ENCODE results near the gene FAM124B. TPM values are rescaled to one million over a fixed set of nuclear protein-coding genes. Genes with fewer than 3 reads are reported as not detected.

FAM124B gene
- total and polyA plus RNA-seq, 2 donors (not counting 1 experiment from before 2014, with no cell fraction given) = 0.13 to 0.34 TPM

GRCh38 chr2:224408676-224409075 lies 6.8 kb upstream of the FAM124B start:
- H3K9me3 ChIP-seq (ENCODE audit: control extremely low read depth in 1 of 3, control insufficient read depth in 2 of 3, insufficient read depth in 1 of 3, low read length in 2 of 3) = peaks cover 0 to 4% (median 0%) of the 10 kb centered on the region in 3 donors
- TF ChIP-seq EZH2 (IDR thresholded peaks at IDR 0.05; ENCODE audit: borderline replicate concordance, insufficient read depth, low read depth, low read length, poor library complexity, severe bottlenecking) (no peak), CTCF (IDR thresholded peaks at IDR 0.05) (no peak)
- ChIA-PET POLR2A (interaction anchor here (0.7 kb wide), 1 partner anchor 123 kb away, joined by 6 read pairs; no protein-coding TSS in a partner anchor), CTCF (interaction anchor here (1.4 kb wide), 1 partner anchor 12 kb away, joined by 3 read pairs; no protein-coding TSS in a partner anchor)
- H3K4me3 Mint-ChIP-seq = no peak overlapping the region
- no peaks in the 10 kb centered on the region for H3K36me3 ChIP-seq (replicated peaks in 1 of 2; ENCODE audit: control extremely low read depth in 1 of 2, control insufficient read depth in 1 of 2, extremely low read depth in 1 of 2, insufficient read depth in 2 of 2, low read length in 1 of 2)
- WGBS (ENCODE audit: insufficient coverage) = no CpG with 5 or more reads among the region's 2 CpGs
- no peaks in the 10 kb centered on the region for H4K20me1 ChIP-seq (ENCODE audit: control insufficient read depth, insufficient read depth, low read length, poor library complexity, severe bottlenecking)
- H3K4me2 ChIP-seq (replicated peaks; ENCODE audit: low read depth, low read length, poor library complexity, severe bottlenecking) = no peak overlapping the region
- ATAC-seq (ENCODE audit: low read depth) = no peak
- H3K27me3 ChIP-seq (replicated peaks in 1 of 4; ENCODE audit: control extremely low read depth in 1 of 4, control insufficient read depth in 3 of 4, insufficient read depth in 4 of 4, low read length in 3 of 4) = peaks cover 0 to 4% (median 0%) of the 10 kb centered on the region in 4 experiments
- H3K27me3 Mint-ChIP-seq = peaks cover 4% of the 10 kb centered on the region
- no peak overlapping the region for H3K27ac Mint-ChIP-seq
- intact Hi-C loops (cut with micrococcal nuclease) = no loop called here
- DNase-seq = no peak
- peaks cover 13 to 19% of the 10 kb centered on the region in 2 donors for H3K4me1 ChIP-seq (ENCODE audit: control insufficient read depth in 2 of 2, insufficient read depth in 2 of 2, low read length in 2 of 2)
- no peak overlapping the region for H3K27ac ChIP-seq (ENCODE audit: low read length in 2 of 2)
- H3K79me2 ChIP-seq (ENCODE audit: control insufficient read depth, insufficient read depth, low read length) = no peaks in the 10 kb centered on the region
- no peaks in the 10 kb centered on the region for H3K4me1 Mint-ChIP-seq
- no peak overlapping the region for H3K4me3 ChIP-seq (ENCODE audit: control extremely low read depth in 1 of 5, extremely low read depth in 1 of 5, insufficient read depth in 1 of 5, low read depth in 2 of 5, low read length in 4 of 5)
- no peak overlapping the region for H3K9ac ChIP-seq (ENCODE audit: low read length)
- H2AFZ ChIP-seq (ENCODE audit: insufficient read depth, low read depth, low read length, poor library complexity, severe bottlenecking) = no peak overlapping the region
- no peaks in the 10 kb centered on the region for H3K9me3 Mint-ChIP-seq (ENCODE audit: insufficient read depth)

GRCh38 chr2:224407241-224407701 lies 5.4 kb upstream of the FAM124B start:
- H3K9ac ChIP-seq (ENCODE audit: low read length) = no peak overlapping the region
- H3K36me3 ChIP-seq (replicated peaks in 1 of 2; ENCODE audit: control extremely low read depth in 1 of 2, control insufficient read depth in 1 of 2, extremely low read depth in 1 of 2, insufficient read depth in 2 of 2, low read length in 1 of 2) = no peaks in the 10 kb centered on the region
- peaks cover 0 to 4% (median 0%) of the 10 kb centered on the region in 4 experiments for H3K27me3 ChIP-seq (replicated peaks in 1 of 4; ENCODE audit: control extremely low read depth in 1 of 4, control insufficient read depth in 3 of 4, insufficient read depth in 4 of 4, low read length in 3 of 4)
- intact Hi-C loops (cut with micrococcal nuclease) = no loop called here
- H3K4me2 ChIP-seq (replicated peaks; ENCODE audit: low read depth, low read length, poor library complexity, severe bottlenecking) = no peak overlapping the region
- POLR2A ChIA-PET = no interaction called here
- Mint-ChIP-seq H3K27me3 (peaks cover 4% of the 10 kb centered on the region), H3K4me1 (peaks cover under 1% of the 10 kb centered on the region), H3K4me3 (no peak overlapping the region), H3K27ac (no peak overlapping the region), H3K9me3 (ENCODE audit: insufficient read depth) (no peaks in the 10 kb centered on the region)
- no peaks in the 10 kb centered on the region for H4K20me1 ChIP-seq (ENCODE audit: control insufficient read depth, insufficient read depth, low read length, poor library complexity, severe bottlenecking)
- peaks cover 0 to 4% (median 0%) of the 10 kb centered on the region in 3 donors for H3K9me3 ChIP-seq (ENCODE audit: control extremely low read depth in 1 of 3, control insufficient read depth in 2 of 3, insufficient read depth in 1 of 3, low read length in 2 of 3)
- H3K79me2 ChIP-seq (ENCODE audit: control insufficient read depth, insufficient read depth, low read length) = no peaks in the 10 kb centered on the region
- 43% methylated on average over 5 of the region's 5 CpGs for whole genome bisulfite sequencing (ENCODE audit: insufficient coverage)
- H3K4me1 ChIP-seq (ENCODE audit: control insufficient read depth in 2 of 2, insufficient read depth in 2 of 2, low read length in 2 of 2) = peaks cover 13 to 19% of the 10 kb centered on the region in 2 donors
- no peak for ATAC-seq (ENCODE audit: low read depth)
- CTCF ChIA-PET = no interaction called here
- no peak overlapping the region for H3K27ac ChIP-seq (ENCODE audit: low read length in 2 of 2)
- TF ChIP-seq EZH2 (IDR thresholded peaks at IDR 0.05; ENCODE audit: borderline replicate concordance, insufficient read depth, low read depth, low read length, poor library complexity, severe bottlenecking) = no peak
- TF ChIP-seq CTCF (IDR thresholded peaks at IDR 0.05) = no peak
- no peak for DNase-seq
- no peak overlapping the region for H2AFZ ChIP-seq (ENCODE audit: insufficient read depth, low read depth, low read length, poor library complexity, severe bottlenecking)
- no peak overlapping the region for H3K4me3 ChIP-seq (ENCODE audit: control extremely low read depth in 1 of 5, extremely low read depth in 1 of 5, insufficient read depth in 1 of 5, low read depth in 2 of 5, low read length in 4 of 5)

Measured in B cell (primary cell).